ENCODE results near the gene NMT2. TPM values are rescaled to one million over a fixed set of nuclear protein-coding genes. Genes with fewer than 3 reads are reported as not detected.
"Not testable (repeated sequence)": the region's sequence is repeated elsewhere in the genome, so short reads cannot be mapped to it uniquely, and the experiment has no call there.

The NMT2 gene
- total RNA-seq, 1 donor from 2014 or later, result 25.4 TPM

GRCh38 chr10:15209827-15210509, 41.5 kb upstream of the NMT2 start:
- Mint-ChIP-seq H3K9me3 (no peaks in the 10 kb centered on the region), H3K36me3 (peaks cover 33% of the 10 kb centered on the region), H3K27ac (no peak overlapping the region), H3K27me3 (ENCODE audit: insufficient read depth, low read depth) (peaks cover 4% of the 10 kb centered on the region), H3K4me1 (peaks cover 4% of the 10 kb centered on the region), H3K4me3 (no peak overlapping the region)
- Histone ChIP-seq H3K4me2 (no peak overlapping the region), H2AFZ (replicated peaks) (no peak overlapping the region), H3K27me3 (no peaks in the 10 kb centered on the region), H3K27ac (no peak overlapping the region), H4K20me1 (ENCODE audit: low read depth) (no peaks in the 10 kb centered on the region), H3F3A (ENCODE audit: low read depth) (no peaks in the 10 kb centered on the region), H3K9me3 (ENCODE audit: low read depth) (no peaks in the 10 kb centered on the region), H3K4me1 (peaks cover 8% of the 10 kb centered on the region), H3K9ac (no peak overlapping the region), H3K4me3 (no peak overlapping the region), H3K36me3 (no peaks in the 10 kb centered on the region), H3K79me2 (ENCODE audit: low read depth) (no peaks in the 10 kb centered on the region)
- peak; percentile 93 for TF ChIP-seq CTCF (IDR thresholded peaks at IDR 0.05)
- TF ChIP-seq EZH2phosphoT487 (IDR thresholded peaks at IDR 0.05), result no peak
- TF ChIP-seq EZH2 (IDR thresholded peaks at IDR 0.05), result no peak
- peak; percentile 89 for DNase-seq (ENCODE audit: low spot score)

GRCh38 chr10:15208221-15208620, 39.7 kb upstream of the NMT2 start:
- no peak overlapping the region for H2AFZ ChIP-seq (replicated peaks)
- TF ChIP-seq CTCF (IDR thresholded peaks at IDR 0.05) (no peak), EZH2phosphoT487 (IDR thresholded peaks at IDR 0.05) (no peak), EZH2 (IDR thresholded peaks at IDR 0.05) (no peak)
- H3K9me3 ChIP-seq (ENCODE audit: low read depth), result no peaks in the 10 kb centered on the region
- Mint-ChIP-seq H3K4me3 (no peak overlapping the region), H3K36me3 (peaks cover 19% of the 10 kb centered on the region), H3K27ac (no peak overlapping the region), H3K4me1 (peaks cover 4% of the 10 kb centered on the region), H3K9me3 (no peaks in the 10 kb centered on the region), H3K27me3 (ENCODE audit: insufficient read depth, low read depth) (peaks cover 4% of the 10 kb centered on the region)
- H3K9ac ChIP-seq, result no peak overlapping the region
- no peaks in the 10 kb centered on the region for H3K79me2 ChIP-seq (ENCODE audit: low read depth)
- DNase-seq (ENCODE audit: low spot score), result no peak
- H3F3A ChIP-seq (ENCODE audit: low read depth), result no peaks in the 10 kb centered on the region
- no peaks in the 10 kb centered on the region for H3K4me1 ChIP-seq
- H3K27ac ChIP-seq, result no peak overlapping the region
- no peaks in the 10 kb centered on the region for H3K27me3 ChIP-seq
- H3K4me2 ChIP-seq, result no peak overlapping the region
- H3K4me3 ChIP-seq, result no peak overlapping the region
- no peaks in the 10 kb centered on the region for H3K36me3 ChIP-seq
- H4K20me1 ChIP-seq (ENCODE audit: low read depth), result no peaks in the 10 kb centered on the region

GRCh38 chr10:15207410-15207809, 38.9 kb upstream of the NMT2 start:
- not testable (repeated sequence) for H4K20me1 ChIP-seq (ENCODE audit: low read depth); H3F3A ChIP-seq (ENCODE audit: low read depth); H3K9me3 Mint-ChIP-seq; H3K9ac ChIP-seq; H3K27me3 ChIP-seq; H3K79me2 ChIP-seq (ENCODE audit: low read depth); H3K4me3 ChIP-seq; H3K27me3 Mint-ChIP-seq (ENCODE audit: insufficient read depth, low read depth); H3K9me3 ChIP-seq (ENCODE audit: low read depth); H3K4me1 ChIP-seq; H3K4me1 Mint-ChIP-seq; H3K27ac Mint-ChIP-seq; H3K4me3 Mint-ChIP-seq; H3K27ac ChIP-seq; H3K36me3 ChIP-seq; DNase-seq (ENCODE audit: low spot score); H3K4me2 ChIP-seq; H2AFZ ChIP-seq (replicated peaks)
- peaks cover 12% of the 10 kb centered on the region for H3K36me3 Mint-ChIP-seq

DNA sequence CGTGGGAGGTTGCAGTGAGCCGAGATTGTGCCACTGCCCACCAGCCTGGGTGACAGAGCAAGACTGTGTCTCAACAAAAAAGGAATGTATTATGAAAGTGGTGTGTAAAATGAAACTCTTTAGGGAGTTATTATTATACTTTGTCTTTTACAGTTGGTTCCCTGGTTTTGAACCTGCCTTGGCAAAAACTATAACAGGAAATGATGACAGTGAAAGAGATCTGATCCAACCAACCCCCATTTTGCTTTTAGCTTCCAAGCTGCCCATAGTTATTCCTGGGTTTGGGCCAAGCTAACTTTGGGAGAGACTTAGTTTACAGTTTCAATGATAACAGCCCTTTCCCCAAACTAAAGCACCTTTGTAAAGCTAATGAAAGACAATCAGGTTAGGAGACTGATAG, 34.1 kb upstream of the NMT2 start:
- Histone ChIP-seq H3K4me2 (no peak overlapping the region), H4K20me1 (ENCODE audit: low read depth) (no peaks in the 10 kb centered on the region), H3K9ac (no peak overlapping the region), H2AFZ (replicated peaks) (no peak overlapping the region), H3K27ac (no peak overlapping the region), H3K4me1 (no peaks in the 10 kb centered on the region), H3K36me3 (no peaks in the 10 kb centered on the region), H3K27me3 (no peaks in the 10 kb centered on the region), H3K9me3 (ENCODE audit: low read depth) (no peaks in the 10 kb centered on the region), H3F3A (ENCODE audit: low read depth) (no peaks in the 10 kb centered on the region), H3K79me2 (ENCODE audit: low read depth) (no peaks in the 10 kb centered on the region), H3K4me3 (no peak overlapping the region)
- H3K36me3 Mint-ChIP-seq, result no peaks in the 10 kb centered on the region
- H3K27ac Mint-ChIP-seq, result no peak overlapping the region
- peaks cover 2% of the 10 kb centered on the region for H3K4me1 Mint-ChIP-seq
- DNase-seq (ENCODE audit: low spot score), result no peak
- TF ChIP-seq EZH2 (IDR thresholded peaks at IDR 0.05) (no peak), CTCF (IDR thresholded peaks at IDR 0.05) (no peak), EZH2phosphoT487 (IDR thresholded peaks at IDR 0.05) (no peak)
- no peaks in the 10 kb centered on the region for H3K27me3 Mint-ChIP-seq (ENCODE audit: insufficient read depth, low read depth)
- H3K4me3 Mint-ChIP-seq, result no peak overlapping the region
- H3K9me3 Mint-ChIP-seq, result no peaks in the 10 kb centered on the region

GRCh38 chr10:15202301-15202621, 33.8 kb upstream of the NMT2 start:
- H3K27me3 ChIP-seq; H3K4me1 Mint-ChIP-seq; H2AFZ ChIP-seq (replicated peaks); H3K27ac Mint-ChIP-seq; H3F3A ChIP-seq (ENCODE audit: low read depth); DNase-seq (ENCODE audit: low spot score); H3K9me3 ChIP-seq (ENCODE audit: low read depth); H3K4me3 ChIP-seq; H3K79me2 ChIP-seq (ENCODE audit: low read depth); H3K27me3 Mint-ChIP-seq (ENCODE audit: insufficient read depth, low read depth); H3K27ac ChIP-seq; H3K4me1 ChIP-seq; H3K4me3 Mint-ChIP-seq; H3K9me3 Mint-ChIP-seq; H3K9ac ChIP-seq; H3K4me2 ChIP-seq; H4K20me1 ChIP-seq (ENCODE audit: low read depth); H3K36me3 Mint-ChIP-seq; H3K36me3 ChIP-seq: not testable (repeated sequence)
